Measurements from ENCODE around the gene AVPR2. TPM values are rescaled to one million over a fixed set of nuclear protein-coding genes. Genes with fewer than 3 reads are reported as not detected.

The AVPR2 gene
- total and polyA plus RNA-seq, 8 donors, result 0.12 to 1.3 (median 0.40) TPM

- H3K27me3 ChIP-seq, result peaks cover 0 to 8% (median 0%) of the 10 kb centered on the region in 4 donors
- no peak overlapping the region for H3K27ac ChIP-seq
- intact Hi-C loops (cut with DNase I), result loop anchor here in 1 of 3 donors (10.0 kb wide), 2 partner anchors 56 to 64 kb away; partner anchors contain the start of gene NAA10
- TF ChIP-seq, protein P1, sequence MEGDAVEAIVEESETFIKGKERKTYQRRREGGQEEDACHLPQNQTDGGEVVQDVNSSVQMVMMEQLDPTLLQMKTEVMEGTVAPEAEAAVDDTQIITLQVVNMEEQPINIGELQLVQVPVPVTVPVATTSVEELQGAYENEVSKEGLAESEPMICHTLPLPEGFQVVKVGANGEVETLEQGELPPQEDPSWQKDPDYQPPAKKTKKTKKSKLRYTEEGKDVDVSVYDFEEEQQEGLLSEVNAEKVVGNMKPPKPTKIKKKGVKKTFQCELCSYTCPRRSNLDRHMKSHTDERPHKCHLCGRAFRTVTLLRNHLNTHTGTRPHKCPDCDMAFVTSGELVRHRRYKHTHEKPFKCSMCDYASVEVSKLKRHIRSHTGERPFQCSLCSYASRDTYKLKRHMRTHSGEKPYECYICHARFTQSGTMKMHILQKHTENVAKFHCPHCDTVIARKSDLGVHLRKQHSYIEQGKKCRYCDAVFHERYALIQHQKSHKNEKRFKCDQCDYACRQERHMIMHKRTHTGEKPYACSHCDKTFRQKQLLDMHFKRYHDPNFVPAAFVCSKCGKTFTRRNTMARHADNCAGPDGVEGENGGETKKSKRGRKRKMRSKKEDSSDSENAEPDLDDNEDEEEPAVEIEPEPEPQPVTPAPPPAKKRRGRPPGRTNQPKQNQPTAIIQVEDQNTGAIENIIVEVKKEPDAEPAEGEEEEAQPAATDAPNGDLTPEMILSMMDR (IDR thresholded peaks at IDR 0.05), result no peak
- no peak overlapping the region for H3K4me3 ChIP-seq
- ATAC-seq (no peak), DNase-seq (peak in 1 of 6 donors; percentile 44), FAIRE-seq (no peak)
- H3K36me3 ChIP-seq, result no peaks in the 10 kb centered on the region
- WGBS, 2 donors, result 37 to 55% methylated on average over 18 to 21 of the region's 21 CpGs
- H3K4me1 ChIP-seq, result no peaks in the 10 kb centered on the region
- H3K9me3 ChIP-seq, result no peaks in the 10 kb centered on the region
These were observed 33.6 kb upstream of the AVPR2 start for GRCh38 chrX:153870791-153871360.

DNA sequence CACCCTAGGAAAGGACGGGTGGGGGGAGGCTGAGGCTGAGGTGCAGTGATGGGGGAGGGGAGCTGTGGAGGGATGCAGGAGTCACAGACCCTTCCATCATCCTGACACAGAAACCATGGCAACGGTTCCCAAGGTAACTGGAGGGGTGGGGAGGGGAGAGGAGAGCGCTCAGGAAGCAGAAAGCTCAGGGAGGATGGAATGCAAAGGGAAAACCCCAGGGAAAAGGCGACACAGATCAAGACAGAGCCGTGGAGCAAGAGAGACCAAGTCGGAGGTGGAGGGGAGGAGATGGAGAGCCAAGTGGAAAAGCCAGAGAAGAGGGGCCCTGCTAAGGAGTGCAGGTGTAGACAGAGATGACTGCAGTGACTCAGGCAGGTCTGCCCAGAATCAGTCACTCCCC is 33.0 kb upstream of the AVPR2 start:
- H3K27ac ChIP-seq, result no peak overlapping the region
- DNase-seq, result no peak
- no peak for ATAC-seq
- WGBS, 2 donors, result 20 to 30% methylated on average over 6 of the region's 6 CpGs
- peaks cover 0 to 8% (median 0%) of the 10 kb centered on the region in 4 donors for H3K27me3 ChIP-seq
- TF ChIP-seq, protein P1 (IDR thresholded peaks at IDR 0.05), result no peak
- no peaks in the 10 kb centered on the region for H3K4me1 ChIP-seq
- H3K36me3 ChIP-seq, result no peaks in the 10 kb centered on the region
- intact Hi-C loops (cut with DNase I), result loop anchor here in 1 of 3 donors (10.0 kb wide), 2 partner anchors 57 to 63 kb away; partner anchors contain the start of gene NAA10
- no peak for FAIRE-seq
- no peaks in the 10 kb centered on the region for H3K9me3 ChIP-seq
- H3K4me3 ChIP-seq, result no peak overlapping the region

DNA sequence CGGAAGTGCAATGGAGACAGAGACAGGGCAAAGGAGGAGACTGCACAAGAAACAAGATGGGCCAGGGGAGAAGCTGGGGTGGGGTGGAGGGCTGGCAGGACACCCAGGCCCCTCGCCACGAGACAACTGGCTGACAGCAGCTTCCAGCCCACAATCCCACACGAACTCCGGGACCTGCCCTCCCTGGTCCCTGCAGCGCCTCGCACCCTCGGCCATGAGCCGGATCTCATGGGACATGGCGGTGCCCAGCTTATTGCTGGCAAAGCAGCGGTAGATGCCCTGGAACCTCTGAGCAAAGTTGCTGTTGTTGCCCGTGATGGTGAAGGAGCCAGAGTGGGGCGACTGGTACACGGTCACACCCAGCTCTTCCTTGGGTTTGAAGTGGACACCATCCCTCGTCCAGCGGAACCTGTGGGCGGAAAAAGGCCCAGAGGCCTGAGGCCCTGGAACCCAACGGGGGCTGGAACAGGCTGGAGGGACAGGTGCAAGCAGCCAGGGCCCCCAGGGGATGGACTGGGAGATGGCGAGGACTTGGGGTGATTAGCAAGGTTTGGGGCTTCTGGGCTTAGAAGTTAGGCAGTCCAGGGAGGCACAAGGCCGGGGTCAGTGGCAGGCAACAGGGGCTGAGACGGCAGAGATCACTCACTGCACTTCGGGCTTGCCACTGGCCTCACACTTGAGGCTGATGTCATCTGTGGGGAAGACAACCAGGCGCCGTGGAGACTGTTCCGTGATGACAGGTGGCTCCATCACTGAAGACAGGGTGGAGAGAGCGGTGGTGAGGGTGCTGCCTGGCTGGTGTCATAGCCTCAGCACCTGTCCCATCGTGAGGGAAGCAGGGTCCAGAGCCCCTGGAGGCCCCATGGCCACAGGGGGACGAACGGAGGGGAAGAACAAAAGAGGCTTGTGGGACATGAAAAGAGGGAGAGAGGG is 32.3 kb upstream of the AVPR2 start:
- Histone ChIP-seq H3K4me3 (no peak overlapping the region), H3K27me3 (peaks cover 0 to 4% (median 0%) of the 10 kb centered on the region in 4 donors), H3K27ac (no peak overlapping the region), H3K4me1 (no peaks in the 10 kb centered on the region), H3K36me3 (no peaks in the 10 kb centered on the region), H3K9me3 (no peaks in the 10 kb centered on the region)
- peak in 1 of 6 donors; percentile 64 for DNase-seq
- 60 to 62% methylated on average over 28 to 29 of the region's 29 CpGs for WGBS, 2 donors
- TF ChIP-seq, protein P1 (IDR thresholded peaks at IDR 0.05), result no peak
- intact Hi-C loops (cut with DNase I), result loop anchor here in 1 of 3 donors (10.0 kb wide), 2 partner anchors 57 to 63 kb away; partner anchors contain the start of gene NAA10
- ATAC-seq, result no peak
- no peak for FAIRE-seq

DNA sequence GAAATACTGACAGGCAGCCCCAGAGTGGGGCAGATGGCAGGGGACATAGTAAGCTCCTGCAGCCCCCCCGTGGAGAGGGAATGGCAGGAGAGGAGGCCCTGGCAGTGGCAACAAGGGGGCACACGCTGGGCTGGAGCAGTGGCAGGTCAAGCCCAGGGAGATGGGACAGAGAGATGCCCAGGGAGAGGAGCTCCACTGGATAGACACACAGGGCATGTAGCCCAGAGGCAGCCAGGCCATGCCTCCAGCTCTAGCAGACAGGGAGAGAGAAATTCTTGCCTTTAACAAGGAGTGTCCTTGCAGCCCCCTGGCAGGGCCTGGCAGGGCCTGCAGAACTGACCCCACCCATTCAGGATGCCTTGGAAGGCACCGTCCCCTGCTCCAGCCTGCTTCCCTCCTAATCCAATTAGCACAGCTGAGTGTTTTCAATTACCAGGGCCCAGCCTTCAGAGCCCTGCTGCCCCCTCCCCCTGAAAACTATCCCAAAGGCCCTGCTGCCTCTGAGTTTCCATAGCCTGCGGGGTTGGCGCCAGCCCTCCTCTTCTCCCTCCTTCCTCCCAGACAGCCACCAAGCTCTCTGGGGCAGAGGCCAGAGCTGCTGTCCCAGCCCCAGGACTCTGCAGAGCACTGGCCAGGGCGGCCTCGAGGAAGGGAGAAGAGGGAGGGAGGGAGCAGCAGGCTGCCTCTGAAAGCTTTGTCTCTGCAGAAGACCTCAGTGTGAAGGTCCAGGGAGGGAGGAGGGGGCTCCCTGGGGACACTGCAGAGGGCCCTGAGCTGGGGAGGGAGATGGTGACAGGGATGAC is 31.0 kb upstream of the AVPR2 start:
- no peak for ATAC-seq
- TF ChIP-seq, protein P1 (IDR thresholded peaks at IDR 0.05), result no peak
- DNase-seq, result peak in 1 of 6 donors; percentile 39
- H3K4me1 ChIP-seq, result no peaks in the 10 kb centered on the region
- peaks cover 0 to 6% (median 0%) of the 10 kb centered on the region in 4 donors for H3K27me3 ChIP-seq
- no peaks in the 10 kb centered on the region for H3K36me3 ChIP-seq
- 35 to 36% methylated on average over 6 to 7 of the region's 7 CpGs for WGBS, 2 donors
- intact Hi-C loops (cut with DNase I), result loop anchor here in 1 of 3 donors (10.0 kb wide), 2 partner anchors 59 to 61 kb away; partner anchors contain the start of gene NAA10
- FAIRE-seq, result no peak
- H3K27ac ChIP-seq, result no peak overlapping the region
- no peak overlapping the region for H3K4me3 ChIP-seq
- H3K9me3 ChIP-seq, result no peaks in the 10 kb centered on the region
